A673 (cell line): Measurements from ENCODE around the gene LECT2. TPM values are rescaled to one million over a fixed set of nuclear protein-coding genes. Genes with fewer than 3 reads are reported as not detected.

ENCODE experiments used
- BruUV-seq: library from RNA; stranded (reverse); fragments of 400-500 nt; replicated peaks from 2 replicates; lab custom pipeline; 2021; lab: Mats Ljungman, UMichigan
- CTCF ChIA-PET: fragments of 300-600 bp; sonication (Branson Sonifier 250); formaldehyde crosslinking; loops from one replicate; lab custom pipeline; 2022; ENCODE audit warnings: antibody characterized with exemption; lab: Charles Lee
- POLR2A ChIA-PET: fragments of 300-600 bp; sonication (Branson Sonifier 250); formaldehyde crosslinking; loops from one replicate; lab custom pipeline; 2022; ENCODE audit warnings: antibody characterized with exemption; ENCODE audit not compliant: low non-redundant PET; lab: Charles Lee
- DNase-seq: peaks from one replicate; pipeline ENCODE4 v3.0.0-alpha.2; 2015; ENCODE audit warnings: low spot score
- H3K27ac ChIP-seq: fragments of 200-600 bp; sonication (generic); 2 replicates; pipeline ENCODE4 v1.5.1; 2016; ENCODE audit warnings: mixed run types, low read depth, mild to moderate bottlenecking, mixed read lengths, antibody characterized with exemption, low read length; ENCODE audit not compliant: poor library complexity, severe bottlenecking
- H3K27me3 ChIP-seq: fragments of 200-600 bp; sonication (generic); replicated peaks from 2 replicates; pipeline ENCODE4 v1.6.1; 2017; ENCODE audit warnings: mixed run types, low read depth, mild to moderate bottlenecking, mixed read lengths, antibody characterized with exemption, low read length; ENCODE audit not compliant: insufficient read depth, poor library complexity
- H3K36me3 ChIP-seq: fragments of 200-600 bp; sonication (generic); 2 replicates; pipeline ENCODE4 v1.6.1; 2016; ENCODE audit warnings: mixed run types, mild to moderate bottlenecking, mixed read lengths, antibody characterized with exemption, low read length; ENCODE audit not compliant: insufficient read depth, poor library complexity, severe bottlenecking
- H3K4me1 ChIP-seq: fragments of 200-600 bp; sonication (generic); 2 replicates; pipeline ENCODE4 v1.6.1; 2017; ENCODE audit warnings: mixed run types, mild to moderate bottlenecking, mixed read lengths, antibody characterized with exemption, low read length; ENCODE audit not compliant: insufficient read depth, poor library complexity, severe bottlenecking
- H3K4me3 ChIP-seq: fragments of 200-600 bp; sonication (generic); 2 replicates; pipeline ENCODE4 v1.5.1; 2016; ENCODE audit warnings: low read depth, mixed run types, mild to moderate bottlenecking, mixed read lengths, low read length; ENCODE audit not compliant: poor library complexity, severe bottlenecking
- H3K9me3 ChIP-seq: fragments of 200-600 bp; sonication (generic); 2 replicates; pipeline ENCODE4 v1.6.1; 2016; ENCODE audit warnings: mixed run types, low read depth, mild to moderate bottlenecking, mixed read lengths, antibody characterized with exemption, low read length; ENCODE audit not compliant: poor library complexity, severe bottlenecking
- EZH2 ChIP-seq: fragments of 200-600 bp; sonication (generic); IDR thresholded peaks from 2 replicates; pipeline ENCODE4 v1.6.1; 2017; ENCODE audit warnings: borderline replicate concordance, low read depth, mild to moderate bottlenecking, mixed read lengths, antibody characterized with exemption, low read length; ENCODE audit not compliant: poor library complexity, severe bottlenecking
- intact Hi-C: fragments of 100-400 bp; cut with micrococcal nuclease; formaldehyde crosslinking; loops from one replicate; pipeline ENCODE4 v1.10.0; 2022; ENCODE audit not compliant: unreplicated experiment
- total RNA-seq: library from RNA; stranded (reverse); gene quantifications from 2 replicates; pipeline ENCODE4 v1.2.3, GENCODE V29; 2021
- TF ChIP-seq, protein P1 (sequence below): fragments of 300-800, 200-600 bp; sonication (generic); conservative IDR thresholded peaks from 2 replicates; pipeline ENCODE4 v1.5.1; 2017; ENCODE audit warnings: low read depth, mild to moderate bottlenecking, antibody characterized with exemption, low read length, moderate library complexity, mixed read lengths

Gene LECT2
- total RNA-seq, 1 experiment from 2014 or later, result not detected

DNA sequence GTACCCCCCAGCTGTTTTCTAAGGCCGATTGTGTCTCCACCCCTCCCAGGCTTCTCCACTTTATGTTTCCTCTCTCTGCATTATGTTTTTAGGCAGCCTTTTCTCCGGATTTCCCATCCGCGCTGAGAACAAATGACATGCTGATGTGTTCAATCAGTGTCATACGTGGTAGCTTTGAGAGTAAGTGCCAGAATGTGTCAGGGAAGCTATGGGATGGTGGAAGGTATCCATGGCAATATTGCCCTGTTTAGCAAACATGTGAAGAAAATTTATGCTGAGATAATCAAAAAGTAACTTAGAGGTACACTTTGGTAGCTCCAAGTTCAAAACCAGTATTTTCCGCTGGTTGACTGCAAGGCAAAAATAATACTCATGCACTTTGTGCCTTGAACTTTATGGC lies 36.6 kb upstream of the LECT2 start:
- Histone ChIP-seq H3K27me3 (no peaks in the 10 kb centered on the region), H3K4me1 (peaks cover 17% of the 10 kb centered on the region), H3K27ac (no peak overlapping the region), H3K4me3 (no peak overlapping the region), H3K36me3 (no peaks in the 10 kb centered on the region), H3K9me3 (no peaks in the 10 kb centered on the region)
- no TSS peak for BruUV-seq
- intact Hi-C loops, result no loop called here
- POLR2A ChIA-PET, result interaction anchor here (0.5 kb wide), 1 partner anchor 12 kb away, joined by 3 read pairs; no protein-coding TSS in a partner anchor
- CTCF ChIA-PET, result no interaction called here
- TF ChIP-seq, protein P1, sequence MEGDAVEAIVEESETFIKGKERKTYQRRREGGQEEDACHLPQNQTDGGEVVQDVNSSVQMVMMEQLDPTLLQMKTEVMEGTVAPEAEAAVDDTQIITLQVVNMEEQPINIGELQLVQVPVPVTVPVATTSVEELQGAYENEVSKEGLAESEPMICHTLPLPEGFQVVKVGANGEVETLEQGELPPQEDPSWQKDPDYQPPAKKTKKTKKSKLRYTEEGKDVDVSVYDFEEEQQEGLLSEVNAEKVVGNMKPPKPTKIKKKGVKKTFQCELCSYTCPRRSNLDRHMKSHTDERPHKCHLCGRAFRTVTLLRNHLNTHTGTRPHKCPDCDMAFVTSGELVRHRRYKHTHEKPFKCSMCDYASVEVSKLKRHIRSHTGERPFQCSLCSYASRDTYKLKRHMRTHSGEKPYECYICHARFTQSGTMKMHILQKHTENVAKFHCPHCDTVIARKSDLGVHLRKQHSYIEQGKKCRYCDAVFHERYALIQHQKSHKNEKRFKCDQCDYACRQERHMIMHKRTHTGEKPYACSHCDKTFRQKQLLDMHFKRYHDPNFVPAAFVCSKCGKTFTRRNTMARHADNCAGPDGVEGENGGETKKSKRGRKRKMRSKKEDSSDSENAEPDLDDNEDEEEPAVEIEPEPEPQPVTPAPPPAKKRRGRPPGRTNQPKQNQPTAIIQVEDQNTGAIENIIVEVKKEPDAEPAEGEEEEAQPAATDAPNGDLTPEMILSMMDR, result no peak
- no peak for TF ChIP-seq EZH2
- no peak for DNase-seq

DNA sequence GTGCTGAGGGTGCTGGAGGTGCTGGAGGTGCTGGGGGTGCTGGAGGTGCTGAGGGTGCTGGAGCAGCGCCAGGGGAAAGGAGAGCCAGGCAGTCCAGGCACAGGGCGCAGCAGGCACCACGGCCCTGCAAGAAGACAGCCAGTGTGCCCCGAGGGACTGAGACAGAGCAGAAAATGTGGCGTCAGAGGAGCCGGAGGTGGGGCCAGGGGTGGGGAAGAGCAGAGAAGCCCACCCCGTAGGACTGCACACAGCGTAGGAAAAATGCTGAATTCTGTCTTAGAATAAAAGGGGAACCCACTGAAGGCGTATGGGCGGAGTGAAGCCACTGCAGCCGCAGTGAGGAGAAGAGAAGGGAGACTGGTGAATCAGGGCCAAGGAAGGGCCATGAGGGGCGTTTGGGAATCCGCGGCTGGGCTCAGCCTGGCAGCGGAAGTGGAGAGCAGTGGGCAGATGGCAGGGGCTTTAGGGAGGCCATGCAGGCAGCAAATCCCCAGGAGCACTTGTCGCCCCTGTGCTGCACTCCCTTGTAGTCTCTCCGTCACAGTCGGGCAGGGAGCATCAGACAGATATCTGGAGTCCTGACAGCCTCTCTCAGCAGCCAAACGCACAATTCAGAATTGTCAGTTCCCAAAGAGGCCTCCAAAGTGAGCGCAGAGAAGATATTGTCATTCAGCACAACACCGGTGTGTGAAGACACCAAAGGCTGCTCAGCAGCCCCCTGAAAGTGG lies 35.9 kb upstream of the LECT2 start:
- DNase-seq, result no peak
- Histone ChIP-seq H3K4me3 (no peak overlapping the region), H3K27ac (no peak overlapping the region), H3K4me1 (peaks cover 17% of the 10 kb centered on the region), H3K9me3 (no peaks in the 10 kb centered on the region), H3K27me3 (no peaks in the 10 kb centered on the region), H3K36me3 (no peaks in the 10 kb centered on the region)
- intact Hi-C loops, result no loop called here
- BruUV-seq, result no TSS peak
- CTCF ChIA-PET, result no interaction called here
- POLR2A ChIA-PET, result no interaction called here
- TF ChIP-seq, protein P1, result no peak
- TF ChIP-seq EZH2, result no peak

DNA sequence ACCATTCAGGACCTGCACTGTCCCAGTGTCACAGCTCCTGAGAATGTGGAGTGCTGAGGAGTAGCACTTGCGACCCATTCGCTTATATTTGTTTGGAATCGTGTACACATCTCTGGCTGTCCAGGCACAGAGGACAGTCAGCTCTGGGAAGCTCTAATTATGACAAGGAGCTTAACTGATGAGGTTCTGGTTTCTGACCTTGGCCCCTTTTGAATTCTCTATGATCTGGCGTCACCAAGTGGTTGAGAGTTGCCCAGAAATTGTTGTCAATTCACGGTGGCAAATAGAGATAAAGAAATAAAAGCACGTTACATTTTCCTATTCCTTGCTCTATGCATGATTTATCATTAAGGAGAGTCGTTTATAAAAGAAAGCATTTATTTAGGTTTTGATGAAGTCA lies 34.9 kb upstream of the LECT2 start:
- H3K9me3 ChIP-seq, result no peaks in the 10 kb centered on the region
- H3K4me1 ChIP-seq, result peaks cover 15% of the 10 kb centered on the region
- ChIA-PET POLR2A (no interaction called here), CTCF (no interaction called here)
- no peak overlapping the region for H3K4me3 ChIP-seq
- no TSS peak for BruUV-seq
- H3K36me3 ChIP-seq, result no peaks in the 10 kb centered on the region
- no peak overlapping the region for H3K27ac ChIP-seq
- TF ChIP-seq, protein P1, result no peak
- TF ChIP-seq EZH2, result no peak
- intact Hi-C loops, result no loop called here
- no peak for DNase-seq
- no peaks in the 10 kb centered on the region for H3K27me3 ChIP-seq
